Activated CD8-positive, alpha-beta memory T cell treated with anti-CD3 and anti-CD28 coated beads, Interleukin-2, amount 50 U/mL, for 4 hours (primary cell): ENCODE measurements around the gene NCKAP1.
"Not testable (repeated sequence)": the region's sequence is repeated elsewhere in the genome, so short reads cannot be mapped to it uniquely, and the experiment has no call there.

ENCODE experiments used
- DNase-seq: peaks from one replicate; pipeline ENCODE4 v3.0.0-alpha.2; 2020

Gene NCKAP1

GRCh38 chr2:182907081-182907830, 131.0 kb downstream of the NCKAP1 start:
- DNase-seq, result no peak

- DNase-seq, result no peak
These were observed 131.8 kb downstream of the NCKAP1 start for GRCh38 chr2:182906454-182906853.

GRCh38 chr2:182904844-182905243, 133.4 kb downstream of the NCKAP1 start:
- DNase-seq, result no peak

DNA sequence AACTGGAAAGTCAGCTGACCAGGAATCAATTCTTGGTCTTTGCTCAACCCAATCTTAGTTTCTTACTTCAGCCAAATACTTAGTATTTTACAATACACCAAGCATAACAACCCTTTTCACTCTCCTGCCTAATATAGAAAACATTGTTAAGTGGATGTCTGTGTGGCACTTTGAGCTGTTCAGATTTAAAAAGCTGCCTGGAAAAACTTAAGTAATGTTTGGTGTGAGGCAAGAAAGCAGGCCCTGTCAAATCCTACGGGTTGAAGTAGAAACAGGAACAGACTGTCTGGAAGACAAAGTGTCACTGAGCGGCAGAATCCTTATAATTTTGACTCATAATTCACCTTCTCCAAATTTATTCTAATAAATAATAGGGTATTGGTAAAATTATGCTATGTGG, 134.7 kb downstream of the NCKAP1 start:
- DNase-seq, result no peak

DNA sequence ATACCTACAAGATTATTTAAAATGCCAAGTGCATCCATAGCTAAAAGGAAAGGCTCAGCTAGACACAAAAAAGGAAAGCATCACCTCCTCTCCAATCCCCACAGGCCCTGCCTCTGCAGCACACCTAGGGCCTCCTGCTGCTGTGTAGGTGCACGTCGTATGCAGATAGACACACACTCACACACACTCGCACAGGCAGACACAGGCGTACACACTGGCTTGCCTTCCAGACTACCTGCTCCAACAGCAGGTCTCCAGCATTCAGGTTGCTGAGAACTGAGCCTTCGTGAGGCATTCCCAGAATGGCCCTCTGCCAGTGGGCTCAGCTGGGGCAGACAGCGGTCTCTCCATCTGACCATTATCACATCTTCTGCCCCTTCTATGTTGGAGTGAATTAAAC, 136.5 kb downstream of the NCKAP1 start:
- DNase-seq, result no peak

- no peak for DNase-seq
These were observed 139.5 kb downstream of the NCKAP1 start for GRCh38 chr2:182898718-182899117.

DNA sequence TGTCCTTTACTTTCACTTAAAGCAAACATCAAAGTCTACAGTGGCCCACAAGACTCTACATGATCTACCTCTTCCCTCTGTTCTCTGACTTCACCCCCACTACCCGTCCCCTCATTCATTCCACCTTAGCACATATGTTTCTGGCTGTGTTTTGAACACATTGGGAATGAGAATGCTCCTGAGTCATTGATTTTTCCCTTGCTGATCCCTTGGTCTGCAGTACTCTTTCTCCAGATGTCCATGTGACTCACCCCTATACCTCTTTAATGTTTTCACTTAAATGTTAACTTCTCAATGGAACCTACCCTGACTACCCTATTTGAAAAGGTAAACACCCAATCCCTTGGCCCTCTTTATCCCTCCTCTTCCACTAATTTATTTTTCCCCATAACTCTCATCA, 141.1 kb downstream of the NCKAP1 start:
- no peak for DNase-seq

DNA sequence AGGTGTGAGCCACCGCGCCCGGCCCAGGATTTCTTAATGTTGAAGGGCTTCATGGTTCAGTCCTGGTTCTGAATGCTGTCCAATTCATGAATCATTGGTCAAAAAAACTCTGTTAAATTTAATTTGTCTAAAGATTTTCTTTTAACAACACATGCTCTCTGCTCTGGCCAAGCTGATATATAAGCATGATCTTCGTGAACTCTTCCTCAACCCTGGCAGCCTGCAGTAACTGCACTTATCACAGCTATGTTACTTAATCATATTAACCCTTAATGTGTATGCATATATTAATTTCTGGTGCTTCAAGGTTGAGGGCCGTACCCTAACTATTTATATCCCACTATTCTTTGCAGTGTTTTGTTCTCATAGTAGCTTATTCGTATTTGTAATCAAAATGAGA, 142.5 kb downstream of the NCKAP1 start:
- DNase-seq, result no peak

GRCh38 chr2:182895169-182895568, 143.1 kb downstream of the NCKAP1 start:
- DNase-seq, result no peak

- no peak for DNase-seq
These were observed 144.1 kb downstream of the NCKAP1 start for GRCh38 chr2:182894174-182894573.

DNA sequence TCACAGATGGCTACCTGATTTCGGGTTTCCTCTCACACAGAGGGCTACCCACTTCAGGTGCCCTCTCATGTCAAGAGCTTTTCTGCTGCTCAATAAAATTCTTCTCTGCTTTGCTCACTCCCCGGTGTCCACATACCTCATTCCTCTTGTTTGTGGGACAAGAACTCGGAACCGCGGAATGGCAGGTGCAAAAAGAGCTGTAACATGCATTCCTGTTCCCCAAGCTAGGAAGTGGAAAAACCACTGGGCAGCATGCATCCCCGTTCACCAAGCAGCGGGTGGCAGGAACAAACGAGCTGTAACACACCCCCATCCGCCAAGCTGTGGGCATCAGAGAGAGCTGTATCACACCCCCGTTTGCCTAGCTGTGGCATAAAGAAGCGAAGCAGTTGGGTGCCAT, 144.6 kb downstream of the NCKAP1 start:
- DNase-seq, result no peak

DNA sequence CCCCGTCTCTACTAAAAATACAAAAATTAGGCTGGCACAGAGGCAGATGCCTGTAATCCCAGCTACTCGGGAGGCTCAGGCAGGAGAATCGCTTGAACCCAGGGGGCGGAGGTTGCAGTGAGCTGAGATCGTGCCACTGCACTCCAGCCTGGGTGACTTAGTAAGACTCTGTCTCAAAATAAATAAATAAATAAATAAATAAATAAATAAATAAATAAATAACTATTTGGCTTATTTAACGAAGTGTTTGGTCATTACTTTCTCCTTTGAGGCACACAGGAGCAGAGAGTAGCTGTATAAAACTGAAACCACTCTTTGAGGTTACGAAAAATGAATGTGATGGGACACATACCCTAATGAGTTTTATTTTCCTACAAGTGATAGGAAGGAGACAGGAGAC, 145.2 kb downstream of the NCKAP1 start:
- DNase-seq, result not testable (repeated sequence)

GRCh38 chr2:182891611-182892010, 146.6 kb downstream of the NCKAP1 start:
- no peak for DNase-seq

DNA sequence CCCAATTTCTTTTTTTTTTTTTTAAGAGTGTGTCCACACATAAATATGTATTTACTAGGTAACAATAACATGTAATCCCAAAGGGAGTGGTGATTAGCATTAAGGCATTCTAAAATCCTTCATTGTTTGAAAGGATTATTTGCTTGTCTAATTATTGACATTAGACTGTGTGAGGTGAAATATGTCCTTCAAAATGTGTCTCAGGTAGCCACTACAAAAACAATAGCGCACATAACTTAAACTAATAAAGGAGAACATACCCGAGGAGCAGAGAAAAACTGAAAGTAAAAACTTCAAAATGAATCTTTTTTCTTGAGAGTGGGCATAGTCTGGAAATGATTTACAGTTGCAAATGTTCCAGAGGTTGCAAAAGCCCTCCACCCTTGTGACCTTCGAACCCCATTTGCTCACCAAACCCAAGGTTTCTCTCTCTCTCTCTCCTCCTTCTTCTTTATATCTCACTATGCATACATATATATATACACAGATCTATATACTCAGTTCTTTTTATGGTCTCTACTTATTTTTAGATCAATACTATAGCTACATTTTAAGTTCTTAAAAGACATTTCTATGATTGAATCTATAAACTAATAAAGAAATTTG, 147.4 kb downstream of the NCKAP1 start:
- DNase-seq, result no peak

GRCh38 chr2:182890305-182890704, 148.0 kb downstream of the NCKAP1 start:
- DNase-seq, result no peak

DNA sequence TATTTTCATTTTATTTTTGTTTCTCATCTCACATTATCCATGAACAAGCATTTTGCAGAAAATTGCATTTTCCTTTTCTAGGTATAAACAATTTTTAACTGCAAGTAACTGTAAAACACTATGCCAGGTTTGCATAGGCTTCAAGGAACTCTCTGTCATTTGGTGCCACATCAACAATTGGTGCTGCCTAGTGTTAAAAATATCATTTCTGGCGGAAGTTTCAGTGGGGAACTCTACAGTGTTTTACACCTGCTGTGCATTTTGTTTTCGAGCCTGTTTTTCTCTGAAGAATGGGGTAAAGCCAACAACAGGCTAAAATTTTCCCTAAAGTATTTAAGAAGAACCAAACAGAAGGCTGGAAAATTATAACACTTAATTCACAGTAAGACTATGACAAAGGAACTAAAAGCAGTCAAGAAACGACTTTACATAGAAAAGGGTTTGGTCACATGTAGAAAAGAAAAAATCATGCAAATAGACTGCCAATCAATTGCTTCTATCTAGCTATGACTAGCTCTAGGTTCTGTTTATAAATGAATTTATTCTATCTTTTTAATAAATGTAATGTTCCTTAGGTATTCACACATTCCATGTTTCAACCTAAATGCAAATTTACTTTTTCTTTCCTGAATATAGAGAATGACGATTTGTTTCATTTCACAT, 150.4 kb downstream of the NCKAP1 start:
- no peak for DNase-seq

DNA sequence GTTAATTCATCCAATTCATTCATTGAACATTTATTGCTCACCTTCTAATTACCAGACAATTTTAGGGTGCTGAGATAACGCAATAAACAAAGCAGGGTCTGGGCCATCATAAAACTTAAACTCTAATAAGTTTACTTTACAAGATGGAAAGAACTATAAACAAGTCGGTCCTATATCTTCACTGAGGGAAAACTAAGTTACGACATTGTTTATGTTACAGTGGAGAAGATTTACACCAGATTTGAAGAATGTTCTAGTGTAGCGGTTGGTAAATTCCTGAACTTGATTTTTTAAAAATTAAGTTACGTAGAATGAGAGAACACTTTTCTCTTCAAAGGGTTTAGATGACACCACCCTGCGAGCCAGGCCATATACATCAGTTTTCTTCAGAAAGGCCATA, 151.2 kb downstream of the NCKAP1 start:
- no peak for DNase-seq

DNA sequence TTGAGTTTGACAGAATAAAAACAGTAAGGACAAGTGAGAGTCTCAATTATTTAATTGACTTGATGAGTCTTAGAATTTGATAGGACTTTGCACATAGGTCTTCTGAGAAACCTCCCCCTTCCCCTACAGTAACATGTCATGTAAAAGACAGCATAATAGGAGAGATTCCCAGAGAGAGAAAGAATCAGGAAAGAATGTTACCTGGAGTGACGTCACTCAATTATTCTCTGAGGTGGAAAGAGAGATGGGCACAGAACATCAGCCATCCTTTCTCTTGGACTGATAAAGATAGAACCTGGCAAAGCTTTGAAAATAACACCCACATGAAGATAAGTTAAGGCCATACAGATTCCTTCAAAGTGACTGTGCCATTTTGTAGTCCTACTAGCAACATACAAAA, 152.5 kb downstream of the NCKAP1 start:
- DNase-seq, result no peak

- no peak for DNase-seq
These were observed 154.8 kb downstream of the NCKAP1 start for GRCh38 chr2:182883451-182883850.

GRCh38 chr2:182880100-182880499, 158.2 kb downstream of the NCKAP1 start:
- not testable (repeated sequence) for DNase-seq

- DNase-seq, result not testable (repeated sequence)
These were observed 161.6 kb downstream of the NCKAP1 start for GRCh38 chr2:182876653-182877052.

DNA sequence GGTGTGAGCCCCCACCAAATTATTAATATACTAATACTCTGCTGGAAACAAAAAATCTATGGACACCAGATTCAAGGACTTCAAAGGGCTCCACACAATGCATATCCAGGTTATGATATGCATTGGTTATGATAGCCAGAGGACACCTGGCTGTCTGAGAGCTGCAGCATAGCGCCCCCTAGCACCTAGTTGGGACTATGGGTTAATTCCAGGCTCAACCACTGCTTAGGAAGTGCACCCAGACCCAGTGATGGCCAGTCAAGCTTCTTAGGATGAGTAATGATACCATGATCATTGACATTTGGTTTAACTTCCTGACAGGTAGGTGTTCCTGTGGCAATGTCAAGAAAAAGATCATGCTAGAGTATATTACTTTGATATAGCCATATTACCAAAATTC, 168.0 kb downstream of the NCKAP1 start:
- DNase-seq, result no peak

- no peak for DNase-seq
These were observed 170.0 kb downstream of the NCKAP1 start for GRCh38 chr2:182868054-182868796.
